DND-41 (cell line): Measurements from ENCODE around the gene RRAS.

Experiments
- EZH2 ChIP-seq: IDR thresholded peaks from 3 replicates; pipeline ENCODE4 v1.6.1; 2012; ENCODE audit warnings: borderline replicate concordance, low read depth, mild to moderate bottlenecking, moderate library complexity, low read length, inconsistent platforms; ENCODE audit not compliant: severe bottlenecking
- TF ChIP-seq, protein P1 (sequence below): IDR thresholded peaks from 2 replicates; pipeline ENCODE4 v1.5.1; 2012; ENCODE audit warnings: borderline replicate concordance, low read length, moderate library complexity, mild to moderate bottlenecking; ENCODE audit not compliant: poor library complexity, severe bottlenecking; ENCODE audit errors: extremely low read depth

DNA sequence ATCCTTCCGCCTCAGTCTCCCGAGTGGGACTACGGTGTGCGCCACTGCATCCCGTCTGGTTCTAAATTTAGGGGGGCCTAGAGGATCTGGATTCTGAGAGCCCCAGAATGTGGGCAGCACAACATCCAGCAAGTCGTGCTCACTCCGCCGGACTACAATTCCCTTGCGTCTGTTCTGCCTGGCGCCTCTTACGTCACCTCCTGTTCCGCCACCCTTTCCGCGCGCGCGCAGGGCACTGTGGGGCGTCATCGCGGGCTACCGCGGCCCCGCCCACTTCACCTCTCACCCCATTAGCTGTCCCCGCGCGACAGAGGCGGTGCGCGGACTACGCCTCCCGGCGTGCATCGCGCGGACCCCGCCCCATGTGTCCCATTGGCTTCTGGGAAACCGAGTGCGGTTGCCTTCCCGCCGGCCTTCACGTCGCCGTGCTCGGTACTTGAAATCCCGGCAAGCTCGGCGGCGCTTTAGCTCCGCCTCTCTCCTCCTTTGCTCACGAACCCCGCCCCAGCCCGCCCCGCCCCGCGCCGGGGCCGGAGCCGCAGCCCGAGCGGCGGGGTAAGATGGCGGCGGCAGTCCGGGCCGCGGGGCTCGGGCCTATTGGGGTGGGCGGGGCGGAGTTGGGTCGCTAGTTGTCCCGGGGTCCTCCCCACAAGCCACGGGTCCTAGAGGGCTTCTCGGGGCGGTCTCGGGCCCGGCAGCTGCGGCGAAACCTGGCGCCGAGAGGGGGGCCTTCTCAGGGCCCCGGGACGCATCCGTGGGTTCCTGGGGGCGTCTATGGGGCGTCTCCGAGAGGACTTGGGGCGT, 1.9 kb upstream of the RRAS start, which contains the start of gene SCAF1:
- TF ChIP-seq, protein P1, sequence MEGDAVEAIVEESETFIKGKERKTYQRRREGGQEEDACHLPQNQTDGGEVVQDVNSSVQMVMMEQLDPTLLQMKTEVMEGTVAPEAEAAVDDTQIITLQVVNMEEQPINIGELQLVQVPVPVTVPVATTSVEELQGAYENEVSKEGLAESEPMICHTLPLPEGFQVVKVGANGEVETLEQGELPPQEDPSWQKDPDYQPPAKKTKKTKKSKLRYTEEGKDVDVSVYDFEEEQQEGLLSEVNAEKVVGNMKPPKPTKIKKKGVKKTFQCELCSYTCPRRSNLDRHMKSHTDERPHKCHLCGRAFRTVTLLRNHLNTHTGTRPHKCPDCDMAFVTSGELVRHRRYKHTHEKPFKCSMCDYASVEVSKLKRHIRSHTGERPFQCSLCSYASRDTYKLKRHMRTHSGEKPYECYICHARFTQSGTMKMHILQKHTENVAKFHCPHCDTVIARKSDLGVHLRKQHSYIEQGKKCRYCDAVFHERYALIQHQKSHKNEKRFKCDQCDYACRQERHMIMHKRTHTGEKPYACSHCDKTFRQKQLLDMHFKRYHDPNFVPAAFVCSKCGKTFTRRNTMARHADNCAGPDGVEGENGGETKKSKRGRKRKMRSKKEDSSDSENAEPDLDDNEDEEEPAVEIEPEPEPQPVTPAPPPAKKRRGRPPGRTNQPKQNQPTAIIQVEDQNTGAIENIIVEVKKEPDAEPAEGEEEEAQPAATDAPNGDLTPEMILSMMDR: no peak
- TF ChIP-seq EZH2: no peak
